GM23338 (cell line): ENCODE data around the gene DCAF7.

Experiments
- CREB1 ChIP-seq: fragments of 250-450 bp; sonication (Bioruptor Pico); IDR thresholded peaks from 2 replicates; pipeline ENCODE4 v1.5.0; 2020; ENCODE audit warnings: low read depth, mild to moderate bottlenecking, moderate library complexity
- ETS1 ChIP-seq: IDR thresholded peaks from 2 replicates; pipeline ENCODE4 v1.6.1; 2016; ENCODE audit warnings: antibody characterized with exemption
- EZH2 ChIP-seq: fragments of 200-600 bp; sonication (generic); IDR thresholded peaks from one replicate; pipeline ENCODE4 v1.8.0; 2017; ENCODE audit warnings: antibody characterized with exemption, mild to moderate bottlenecking, low read depth; ENCODE audit not compliant: unreplicated experiment
- EZH2phosphoT487 ChIP-seq: fragments of 200-600 bp; sonication (generic); IDR thresholded peaks from one replicate; pipeline ENCODE4 v1.8.1; 2018; ENCODE audit warnings: antibody characterized with exemption; ENCODE audit not compliant: unreplicated experiment
- JUNB ChIP-seq: IDR thresholded peaks from one replicate; pipeline ENCODE4 v1.6.1; 2016; ENCODE audit warnings: antibody characterized with exemption; ENCODE audit not compliant: unreplicated experiment
- NANOG ChIP-seq: IDR thresholded peaks from 2 replicates; pipeline ENCODE4 v1.6.1; 2016; ENCODE audit warnings: antibody characterized with exemption, borderline replicate concordance
- POLR2AphosphoS5 ChIP-seq: IDR thresholded peaks from 2 replicates; pipeline ENCODE4 v1.6.1; 2016; ENCODE audit warnings: antibody characterized with exemption, low read depth
- REST ChIP-seq: IDR thresholded peaks from one replicate; pipeline ENCODE4 v1.6.1; 2018; ENCODE audit warnings: antibody characterized with exemption; ENCODE audit not compliant: unreplicated experiment
- ZNF114 ChIP-seq: fragments of 250-450 bp; sonication (Bioruptor Pico); IDR thresholded peaks from 2 replicates; pipeline ENCODE4 v1.5.0; 2020; ENCODE audit warnings: mild to moderate bottlenecking, moderate library complexity
- ZNF331 ChIP-seq: fragments of 250-450 bp; sonication (Bioruptor Pico); IDR thresholded peaks from 2 replicates; pipeline ENCODE4 v1.5.0; 2020; ENCODE audit warnings: low read depth, mild to moderate bottlenecking, moderate library complexity
- TF ChIP-seq, protein P1 (sequence below), 2 experiments: fragments of 200-600 bp in 1 of 2; sonication (generic) in 1 of 2; conservative IDR thresholded peaks; 2 replicates each; pipeline versions ENCODE4 v1.5.1 to v1.6.1; 2016 to 2017; ENCODE audit warnings: antibody characterized with exemption in 2 of 2, low read depth in 2 of 2, mild to moderate bottlenecking in 2 of 2, moderate library complexity in 1 of 2

GRCh38 chr17:63500543-63501390 is 49.5 kb upstream of the DCAF7 start:
- TF ChIP-seq JUNB (no peak), POLR2AphosphoS5 (no peak), ZNF114 (no peak), EZH2phosphoT487 (no peak), EZH2 (no peak), NANOG (no peak), ETS1 (no peak), REST (no peak), CREB1 (CRISPR knock-in tag) (no peak), ZNF331 (no peak)
- TF ChIP-seq, protein P1, sequence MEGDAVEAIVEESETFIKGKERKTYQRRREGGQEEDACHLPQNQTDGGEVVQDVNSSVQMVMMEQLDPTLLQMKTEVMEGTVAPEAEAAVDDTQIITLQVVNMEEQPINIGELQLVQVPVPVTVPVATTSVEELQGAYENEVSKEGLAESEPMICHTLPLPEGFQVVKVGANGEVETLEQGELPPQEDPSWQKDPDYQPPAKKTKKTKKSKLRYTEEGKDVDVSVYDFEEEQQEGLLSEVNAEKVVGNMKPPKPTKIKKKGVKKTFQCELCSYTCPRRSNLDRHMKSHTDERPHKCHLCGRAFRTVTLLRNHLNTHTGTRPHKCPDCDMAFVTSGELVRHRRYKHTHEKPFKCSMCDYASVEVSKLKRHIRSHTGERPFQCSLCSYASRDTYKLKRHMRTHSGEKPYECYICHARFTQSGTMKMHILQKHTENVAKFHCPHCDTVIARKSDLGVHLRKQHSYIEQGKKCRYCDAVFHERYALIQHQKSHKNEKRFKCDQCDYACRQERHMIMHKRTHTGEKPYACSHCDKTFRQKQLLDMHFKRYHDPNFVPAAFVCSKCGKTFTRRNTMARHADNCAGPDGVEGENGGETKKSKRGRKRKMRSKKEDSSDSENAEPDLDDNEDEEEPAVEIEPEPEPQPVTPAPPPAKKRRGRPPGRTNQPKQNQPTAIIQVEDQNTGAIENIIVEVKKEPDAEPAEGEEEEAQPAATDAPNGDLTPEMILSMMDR (conservative IDR thresholded peaks at IDR 0.05; ENCODE audit: low read depth in 2 of 2): no peak
